Muscle layer of duodenum (tissue), 2 donors: ENCODE data around the gene FCGR3A.

ENCODE experiments used
- H3K27ac ChIP-seq: one replicate; pipeline ENCODE4 v1.7.0; 2013; ENCODE audit warnings: mild to moderate bottlenecking, low read length
- H3K27me3 ChIP-seq: one replicate; pipeline ENCODE4 v1.7.0; 2013; ENCODE audit warnings: low read depth, mild to moderate bottlenecking, control low read depth, low read length
- H3K36me3 ChIP-seq, 2 donors: one replicate each; pipeline ENCODE4 v1.7.0; 2013; ENCODE audit warnings: low read length in 2 of 2, control low read depth in 1 of 2, mild to moderate bottlenecking in 1 of 2; ENCODE audit not compliant: insufficient read depth in 2 of 2, control insufficient read depth in 1 of 2
- H3K4me1 ChIP-seq, 2 donors: one replicate each; pipeline ENCODE4 v1.7.0; 2013; ENCODE audit warnings: low read length in 2 of 2, mild to moderate bottlenecking in 2 of 2, control low read depth in 1 of 2, moderate library complexity in 1 of 2; ENCODE audit not compliant: insufficient read depth in 2 of 2, control insufficient read depth in 1 of 2
- H3K4me3 ChIP-seq, 2 donors: one replicate each; pipeline ENCODE4 v1.7.0; 2013; ENCODE audit warnings: low read length in 2 of 2, low read depth in 1 of 2, mild to moderate bottlenecking in 1 of 2
- H3K9me3 ChIP-seq, 2 donors: one replicate each; pipeline ENCODE4 v1.7.0; 2013; ENCODE audit warnings: low read length in 2 of 2, control low read depth in 1 of 2, mild to moderate bottlenecking in 1 of 2; ENCODE audit not compliant: control insufficient read depth in 1 of 2
- donor health status: healthy.

FCGR3A gene

GRCh38 chr1:161505686-161506085 lies 43.9 kb downstream of the FCGR3A start:
- no peaks in the 10 kb centered on the region for H3K36me3 ChIP-seq
- H3K27me3 ChIP-seq: no peaks in the 10 kb centered on the region
- peak overlapping the region; percentile 30 for H3K27ac ChIP-seq
- H3K4me3 ChIP-seq: peak overlapping the region; percentile 28 to 43
- no peaks in the 10 kb centered on the region for H3K9me3 ChIP-seq
- H3K4me1 ChIP-seq: peaks cover 0 to 1% of the 10 kb centered on the region in 2 donors

- Histone ChIP-seq H3K9me3 (no peaks in the 10 kb centered on the region), H3K27me3 (no peaks in the 10 kb centered on the region), H3K36me3 (no peaks in the 10 kb centered on the region)
Measured at GRCh38 chr1:161503394-161503748, 46.2 kb downstream of the FCGR3A start.

GRCh38 chr1:161502641-161503393 lies 46.8 kb downstream of the FCGR3A start:
- H3K9me3 ChIP-seq: no peaks in the 10 kb centered on the region
- H3K27me3 ChIP-seq: no peaks in the 10 kb centered on the region
- no peak overlapping the region for H3K4me3 ChIP-seq
- no peaks in the 10 kb centered on the region for H3K4me1 ChIP-seq
- H3K36me3 ChIP-seq: no peaks in the 10 kb centered on the region
- no peak overlapping the region for H3K27ac ChIP-seq

More at GRCh38 chr1:161503394-161503748, 46.2 kb downstream of the FCGR3A start:
- no peaks in the 10 kb centered on the region for H3K4me1 ChIP-seq
- no peak overlapping the region for H3K4me3 ChIP-seq
- no peak overlapping the region for H3K27ac ChIP-seq

GRCh38 chr1:161502181-161502580 lies 47.4 kb downstream of the FCGR3A start:
- Histone ChIP-seq H3K4me1 (no peaks in the 10 kb centered on the region), H3K27me3 (no peaks in the 10 kb centered on the region), H3K9me3 (no peaks in the 10 kb centered on the region)

GRCh38 chr1:161501234-161501633 lies 48.4 kb downstream of the FCGR3A start:
- H3K27me3 ChIP-seq: no peaks in the 10 kb centered on the region

More at GRCh38 chr1:161502181-161502580, 47.4 kb downstream of the FCGR3A start:
- no peaks in the 10 kb centered on the region for H3K36me3 ChIP-seq
- H3K27ac ChIP-seq: no peak overlapping the region
- H3K4me3 ChIP-seq: no peak overlapping the region

GRCh38 chr1:161499099-161500039 lies 50.2 kb downstream of the FCGR3A start:
- no peak overlapping the region for H3K27ac ChIP-seq

More at GRCh38 chr1:161501234-161501633, 48.4 kb downstream of the FCGR3A start:
- H3K4me3 ChIP-seq: no peak overlapping the region
- H3K9me3 ChIP-seq: no peaks in the 10 kb centered on the region
- H3K4me1 ChIP-seq: no peaks in the 10 kb centered on the region
- H3K27ac ChIP-seq: no peak overlapping the region
- no peaks in the 10 kb centered on the region for H3K36me3 ChIP-seq

GRCh38 chr1:161498646-161499045 lies 51.0 kb downstream of the FCGR3A start:
- Histone ChIP-seq H3K4me3 (no peak overlapping the region), H3K27ac (no peak overlapping the region), H3K4me1 (no peaks in the 10 kb centered on the region), H3K9me3 (no peaks in the 10 kb centered on the region), H3K36me3 (no peaks in the 10 kb centered on the region), H3K27me3 (no peaks in the 10 kb centered on the region)

More at GRCh38 chr1:161499099-161500039, 50.2 kb downstream of the FCGR3A start:
- H3K9me3 ChIP-seq: no peaks in the 10 kb centered on the region
- no peaks in the 10 kb centered on the region for H3K36me3 ChIP-seq
- no peak overlapping the region for H3K4me3 ChIP-seq
- no peaks in the 10 kb centered on the region for H3K27me3 ChIP-seq
- no peaks in the 10 kb centered on the region for H3K4me1 ChIP-seq

GRCh38 chr1:161497961-161498360 lies 51.7 kb downstream of the FCGR3A start:
- no peak overlapping the region for H3K4me3 ChIP-seq
- no peaks in the 10 kb centered on the region for H3K27me3 ChIP-seq
- H3K9me3 ChIP-seq: no peaks in the 10 kb centered on the region
- no peaks in the 10 kb centered on the region for H3K4me1 ChIP-seq
- H3K36me3 ChIP-seq: no peaks in the 10 kb centered on the region
- no peak overlapping the region for H3K27ac ChIP-seq

- Histone ChIP-seq H3K9me3 (no peaks in the 10 kb centered on the region), H3K27ac (no peak overlapping the region), H3K36me3 (no peaks in the 10 kb centered on the region), H3K4me1 (no peaks in the 10 kb centered on the region), H3K4me3 (no peak overlapping the region), H3K27me3 (no peaks in the 10 kb centered on the region)
Measured at GRCh38 chr1:161495490-161495889, 54.1 kb downstream of the FCGR3A start.

- Histone ChIP-seq H3K36me3 (no peaks in the 10 kb centered on the region), H3K4me3 (no peak overlapping the region), H3K9me3 (no peaks in the 10 kb centered on the region), H3K27me3 (no peaks in the 10 kb centered on the region), H3K4me1 (no peaks in the 10 kb centered on the region), H3K27ac (no peak overlapping the region)
Measured at GRCh38 chr1:161494091-161494735, 55.4 kb downstream of the FCGR3A start.

- Histone ChIP-seq H3K4me3 (no peak overlapping the region), H3K9me3 (no peaks in the 10 kb centered on the region), H3K27ac (no peak overlapping the region), H3K4me1 (no peaks in the 10 kb centered on the region), H3K36me3 (no peaks in the 10 kb centered on the region), H3K27me3 (no peaks in the 10 kb centered on the region)
Measured at GRCh38 chr1:161492827-161493226, 56.8 kb downstream of the FCGR3A start.
